Mucosa of stomach (tissue), 1 donor: ENCODE measurements around the gene PLEKHG3.

ENCODE experiments used
- H3K27me3 ChIP-seq: one replicate; pipeline ENCODE4 v1.7.0; 2013; ENCODE audit warnings: mild to moderate bottlenecking, low read length; ENCODE audit not compliant: control insufficient read depth, insufficient read depth
- H3K36me3 ChIP-seq: one replicate; pipeline ENCODE4 v1.7.0; 2013; ENCODE audit warnings: low read length; ENCODE audit not compliant: control insufficient read depth, insufficient read depth
- H3K4me1 ChIP-seq: one replicate; pipeline ENCODE4 v1.7.0; 2013; ENCODE audit warnings: mild to moderate bottlenecking, low read length; ENCODE audit not compliant: control insufficient read depth, insufficient read depth
- H3K4me3 ChIP-seq: one replicate; pipeline ENCODE4 v1.7.0; 2013; ENCODE audit warnings: low read length
- H3K9ac ChIP-seq: one replicate; pipeline ENCODE4 v1.7.0; 2013; ENCODE audit warnings: mild to moderate bottlenecking, low read length, moderate library complexity
- H3K9me3 ChIP-seq: one replicate; pipeline ENCODE4 v1.7.0; 2013; ENCODE audit warnings: mild to moderate bottlenecking, low read length, moderate library complexity; ENCODE audit not compliant: control insufficient read depth
- donor health status: Pancreatic carcinoma.

The PLEKHG3 gene

GRCh38 chr14:64765740-64766302 is 61.6 kb downstream of the PLEKHG3 start:
- no peak overlapping the region for H3K4me3 ChIP-seq
- H3K36me3 ChIP-seq = no peaks in the 10 kb centered on the region
- no peak overlapping the region for H3K9ac ChIP-seq
- peaks cover 4% of the 10 kb centered on the region for H3K27me3 ChIP-seq
- peaks cover 30% of the 10 kb centered on the region for H3K4me1 ChIP-seq
- no peaks in the 10 kb centered on the region for H3K9me3 ChIP-seq

GRCh38 chr14:64766430-64767151 is 62.4 kb downstream of the PLEKHG3 start:
- H3K4me3 ChIP-seq = no peak overlapping the region
- no peaks in the 10 kb centered on the region for H3K36me3 ChIP-seq
- no peak overlapping the region for H3K9ac ChIP-seq
- H3K9me3 ChIP-seq = no peaks in the 10 kb centered on the region
- H3K4me1 ChIP-seq = peaks cover 22% of the 10 kb centered on the region
- H3K27me3 ChIP-seq = peaks cover 4% of the 10 kb centered on the region

DNA sequence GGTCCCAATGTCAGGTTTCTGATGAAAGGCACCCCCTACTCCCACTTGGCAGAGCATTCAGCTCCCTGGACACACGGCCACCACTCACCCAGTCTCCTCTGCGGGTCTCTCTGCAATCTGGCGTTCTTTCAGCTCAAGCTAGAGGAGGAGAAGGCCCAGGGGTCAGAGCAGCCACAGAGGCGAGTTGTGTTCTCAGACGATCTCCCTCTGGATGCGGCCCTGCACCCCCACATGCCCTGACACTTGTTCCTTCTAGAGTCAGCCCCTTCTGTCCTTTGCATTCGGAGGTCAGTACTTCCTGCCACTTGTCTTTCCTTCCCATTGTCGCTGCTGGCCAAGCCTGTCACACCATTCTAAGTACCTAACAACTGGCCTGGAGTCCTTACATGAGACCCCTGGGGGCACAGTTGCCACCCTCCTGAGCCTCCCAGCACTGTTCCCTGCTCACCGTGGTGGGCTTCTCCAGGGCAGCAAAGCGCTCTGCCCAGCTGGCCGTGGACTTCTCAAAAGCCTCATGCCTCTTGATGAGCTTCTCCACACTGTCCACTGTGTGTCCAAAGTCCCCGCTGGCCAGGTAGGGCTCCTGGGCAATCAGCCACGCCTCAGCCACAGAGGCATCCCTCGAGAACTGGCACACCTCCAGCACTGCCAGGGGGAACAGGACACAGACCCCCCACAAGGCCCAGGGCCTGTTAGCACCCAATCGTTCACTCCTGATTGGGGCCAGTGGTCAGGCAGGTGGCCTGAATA is 63.2 kb downstream of the PLEKHG3 start:
- Histone ChIP-seq H3K4me1 (peaks cover 14% of the 10 kb centered on the region), H3K9me3 (no peaks in the 10 kb centered on the region), H3K9ac (no peak overlapping the region), H3K36me3 (no peaks in the 10 kb centered on the region), H3K4me3 (no peak overlapping the region), H3K27me3 (peaks cover 4% of the 10 kb centered on the region)

GRCh38 chr14:64768401-64769095 is 64.3 kb downstream of the PLEKHG3 start:
- H3K36me3 ChIP-seq = no peaks in the 10 kb centered on the region
- H3K27me3 ChIP-seq = peaks cover 4% of the 10 kb centered on the region
- no peak overlapping the region for H3K4me3 ChIP-seq
- no peak overlapping the region for H3K9ac ChIP-seq
- H3K9me3 ChIP-seq = no peaks in the 10 kb centered on the region
- H3K4me1 ChIP-seq = peaks cover 7% of the 10 kb centered on the region

- Histone ChIP-seq H3K36me3 (no peaks in the 10 kb centered on the region), H3K9me3 (no peaks in the 10 kb centered on the region), H3K4me1 (peaks cover 4% of the 10 kb centered on the region), H3K4me3 (no peak overlapping the region), H3K27me3 (peaks cover under 1% of the 10 kb centered on the region), H3K9ac (no peak overlapping the region)
Measured at GRCh38 chr14:64769096-64770020, 65.1 kb downstream of the PLEKHG3 start.

DNA sequence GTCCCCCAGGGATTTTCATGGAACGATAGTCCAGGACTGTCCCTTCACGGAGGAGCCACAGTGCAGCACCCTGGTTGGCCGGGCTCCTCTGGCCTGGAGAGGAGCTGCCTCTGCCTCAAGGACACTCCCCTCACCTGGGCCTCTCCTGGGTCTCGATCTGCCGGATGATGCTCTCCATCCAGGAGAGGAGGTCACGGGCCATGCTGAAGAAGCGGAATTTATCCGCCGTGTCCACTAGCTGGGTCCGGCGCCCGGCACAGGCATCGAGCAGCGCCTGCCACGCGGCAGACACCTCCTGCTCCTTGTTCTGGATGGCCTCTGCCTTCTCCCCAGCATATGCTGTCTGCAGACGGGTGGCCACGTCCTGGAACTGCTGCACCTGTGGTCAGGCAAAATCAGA is 66.5 kb downstream of the PLEKHG3 start:
- no peaks in the 10 kb centered on the region for H3K27me3 ChIP-seq
- H3K4me3 ChIP-seq = no peak overlapping the region
- no peaks in the 10 kb centered on the region for H3K9me3 ChIP-seq
- no peaks in the 10 kb centered on the region for H3K36me3 ChIP-seq
- H3K9ac ChIP-seq = no peak overlapping the region
- H3K4me1 ChIP-seq = no peaks in the 10 kb centered on the region

GRCh38 chr14:64771161-64771560 is 66.9 kb downstream of the PLEKHG3 start:
- H3K9me3 ChIP-seq = no peaks in the 10 kb centered on the region
- H3K4me1 ChIP-seq = no peaks in the 10 kb centered on the region
- H3K27me3 ChIP-seq = no peaks in the 10 kb centered on the region
- H3K36me3 ChIP-seq = no peaks in the 10 kb centered on the region
- H3K9ac ChIP-seq = no peak overlapping the region
- H3K4me3 ChIP-seq = no peak overlapping the region

DNA sequence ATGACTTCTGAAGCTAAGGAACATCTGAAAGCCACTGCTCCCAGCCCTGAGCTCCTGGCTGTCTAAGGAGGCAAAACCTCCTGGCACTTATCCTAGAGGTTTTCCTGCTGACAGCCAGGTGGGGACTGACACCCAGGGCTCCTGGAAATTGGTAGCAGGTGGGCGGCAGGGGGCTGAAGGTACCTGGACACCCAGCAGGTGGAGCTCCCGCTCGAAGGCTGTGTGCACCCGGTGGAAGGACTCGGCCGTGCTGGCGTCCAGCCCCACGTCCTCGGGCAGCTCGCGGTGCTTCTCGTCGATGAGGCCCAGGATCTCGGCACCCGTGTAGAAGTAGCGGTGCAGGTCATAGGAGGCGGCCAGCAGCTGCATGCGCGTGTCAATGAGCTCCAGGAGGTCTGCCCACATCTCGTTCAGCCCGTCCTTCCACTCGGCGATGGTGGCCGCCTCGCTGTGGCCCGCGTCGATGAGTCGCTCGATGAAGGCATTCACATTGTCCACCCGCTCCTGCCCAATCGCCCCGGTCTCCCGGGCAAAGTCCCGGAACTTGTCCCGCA is 68.2 kb downstream of the PLEKHG3 start:
- Histone ChIP-seq H3K9ac (no peak overlapping the region), H3K9me3 (no peaks in the 10 kb centered on the region), H3K36me3 (no peaks in the 10 kb centered on the region), H3K4me3 (no peak overlapping the region), H3K27me3 (no peaks in the 10 kb centered on the region), H3K4me1 (no peaks in the 10 kb centered on the region)

DNA sequence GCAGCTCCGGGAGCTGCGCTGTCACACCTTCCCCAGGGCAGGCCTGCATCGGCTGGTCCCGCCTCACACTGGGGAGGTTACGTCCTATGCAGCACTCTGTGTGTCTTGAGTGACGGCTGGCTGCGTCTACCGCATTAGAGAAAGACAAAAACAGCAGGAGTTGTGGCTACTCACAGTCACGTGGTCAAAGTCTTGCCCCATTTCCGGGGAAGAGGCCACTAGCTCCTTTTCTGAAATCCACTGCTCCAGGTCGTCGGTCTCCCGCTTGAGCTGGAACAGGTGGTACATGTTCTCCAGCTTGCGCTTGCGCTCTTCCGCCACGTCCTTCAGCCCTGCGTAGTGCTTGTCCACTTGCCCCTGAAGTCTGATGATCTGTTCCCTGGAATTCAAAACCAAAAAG is 68.8 kb downstream of the PLEKHG3 start:
- Histone ChIP-seq H3K9ac (no peak overlapping the region), H3K36me3 (no peaks in the 10 kb centered on the region), H3K27me3 (no peaks in the 10 kb centered on the region), H3K4me1 (no peaks in the 10 kb centered on the region), H3K4me3 (no peak overlapping the region), H3K9me3 (no peaks in the 10 kb centered on the region)

DNA sequence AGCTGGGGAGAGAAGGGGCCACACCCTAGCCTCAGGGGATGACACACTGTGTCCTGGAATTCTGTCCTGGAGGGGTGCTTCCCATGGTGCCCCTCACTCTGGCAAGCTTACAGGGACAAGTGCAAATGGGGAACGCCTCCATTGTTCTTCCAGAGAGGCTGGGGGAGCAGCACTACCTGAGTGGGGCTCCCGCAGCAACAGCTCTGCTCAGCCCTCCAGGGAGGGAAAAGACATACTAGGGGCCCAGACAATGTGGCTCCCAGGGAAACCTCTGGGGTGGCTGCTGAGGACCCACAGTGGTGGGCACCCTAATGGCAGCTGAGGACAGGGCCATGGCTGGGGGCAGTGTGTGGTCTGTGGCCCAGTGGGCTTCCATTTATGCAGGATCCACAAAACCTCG is 69.4 kb downstream of the PLEKHG3 start:
- H3K9ac ChIP-seq = no peak overlapping the region
- no peaks in the 10 kb centered on the region for H3K4me1 ChIP-seq
- no peaks in the 10 kb centered on the region for H3K36me3 ChIP-seq
- H3K4me3 ChIP-seq = no peak overlapping the region
- no peaks in the 10 kb centered on the region for H3K27me3 ChIP-seq
- no peaks in the 10 kb centered on the region for H3K9me3 ChIP-seq

- Histone ChIP-seq H3K36me3 (no peaks in the 10 kb centered on the region), H3K4me3 (no peak overlapping the region), H3K9ac (no peak overlapping the region), H3K27me3 (no peaks in the 10 kb centered on the region), H3K4me1 (no peaks in the 10 kb centered on the region), H3K9me3 (no peaks in the 10 kb centered on the region)
Measured at GRCh38 chr14:64774272-64774671, 70.0 kb downstream of the PLEKHG3 start.
